ENCODE results near the gene UBE2Z.

UBE2Z gene

DNA sequence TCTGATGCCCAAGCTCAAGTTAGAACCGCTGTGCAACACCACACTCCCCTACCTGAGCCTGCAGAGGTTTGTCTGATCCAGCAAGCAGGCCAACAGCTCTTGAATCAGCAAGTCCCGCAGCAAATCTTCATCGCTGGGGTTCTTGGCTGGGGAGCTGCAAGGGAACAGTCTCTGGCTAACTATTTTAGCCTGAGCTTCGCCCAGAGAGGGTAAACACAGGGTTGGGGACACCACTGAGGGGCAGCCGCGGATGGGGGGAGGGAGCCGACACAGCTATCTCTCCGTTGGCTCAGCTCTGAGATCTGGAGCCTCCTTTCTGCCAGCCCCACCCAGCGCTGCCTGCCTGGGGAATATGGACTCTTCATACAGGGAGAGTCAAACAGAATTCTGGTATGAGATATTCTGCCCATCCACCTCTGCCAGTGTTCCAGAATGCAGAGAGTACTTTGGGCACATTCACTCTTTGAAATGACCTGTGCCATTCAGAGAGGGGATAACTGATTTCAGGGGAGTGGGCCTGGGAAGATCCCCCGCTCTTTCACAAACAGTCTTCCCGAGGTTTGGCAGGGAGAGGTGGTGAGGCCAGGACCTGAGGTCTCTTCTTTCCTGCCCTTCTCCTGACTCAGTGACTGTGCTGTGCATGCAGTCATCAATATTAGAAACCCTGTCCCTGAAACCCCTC, 52.8 kb downstream of the UBE2Z start:
- DNase-seq (ENCODE audit: low read depth) = no peak

DNA sequence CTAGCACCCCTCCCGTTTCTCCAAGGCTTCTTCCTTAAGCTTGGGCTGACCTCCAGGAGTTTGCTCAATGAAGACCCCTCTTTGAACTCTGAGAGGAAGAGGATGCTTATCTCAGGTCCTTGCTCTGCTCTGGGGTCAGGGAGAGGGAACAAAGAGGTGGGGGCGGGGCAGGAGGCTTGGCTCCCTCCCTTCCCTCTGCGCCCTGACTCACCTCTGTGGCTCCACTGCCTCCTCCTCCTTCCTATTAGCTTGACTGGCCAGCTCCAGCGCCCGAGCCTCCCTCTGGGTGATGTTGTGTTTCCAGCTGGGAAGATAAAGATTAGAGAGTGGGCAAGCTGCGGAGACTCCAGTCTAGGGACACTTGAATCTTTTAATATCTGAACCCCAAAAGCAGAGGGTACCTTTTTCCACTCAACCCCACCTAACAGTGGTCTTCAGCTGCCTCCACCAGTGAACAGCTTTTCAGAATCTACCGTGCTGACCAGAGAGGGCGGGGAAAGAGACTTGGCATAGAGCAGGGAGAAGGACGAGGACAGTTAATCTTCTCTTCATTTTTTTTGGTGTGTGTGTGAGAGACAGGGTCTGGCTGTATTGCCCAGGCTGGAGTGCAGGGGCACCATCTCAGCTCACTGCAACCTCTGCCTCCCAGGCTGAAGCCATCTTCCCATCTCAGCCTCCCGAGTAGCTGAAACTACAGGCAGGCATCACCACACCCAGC, 53.5 kb downstream of the UBE2Z start:
- no peak for DNase-seq (ENCODE audit: low read depth)

- DNase-seq (ENCODE audit: low read depth) = no peak
These were observed 62.0 kb downstream of the UBE2Z start for GRCh38 chr17:48970224-48970623.

DNA sequence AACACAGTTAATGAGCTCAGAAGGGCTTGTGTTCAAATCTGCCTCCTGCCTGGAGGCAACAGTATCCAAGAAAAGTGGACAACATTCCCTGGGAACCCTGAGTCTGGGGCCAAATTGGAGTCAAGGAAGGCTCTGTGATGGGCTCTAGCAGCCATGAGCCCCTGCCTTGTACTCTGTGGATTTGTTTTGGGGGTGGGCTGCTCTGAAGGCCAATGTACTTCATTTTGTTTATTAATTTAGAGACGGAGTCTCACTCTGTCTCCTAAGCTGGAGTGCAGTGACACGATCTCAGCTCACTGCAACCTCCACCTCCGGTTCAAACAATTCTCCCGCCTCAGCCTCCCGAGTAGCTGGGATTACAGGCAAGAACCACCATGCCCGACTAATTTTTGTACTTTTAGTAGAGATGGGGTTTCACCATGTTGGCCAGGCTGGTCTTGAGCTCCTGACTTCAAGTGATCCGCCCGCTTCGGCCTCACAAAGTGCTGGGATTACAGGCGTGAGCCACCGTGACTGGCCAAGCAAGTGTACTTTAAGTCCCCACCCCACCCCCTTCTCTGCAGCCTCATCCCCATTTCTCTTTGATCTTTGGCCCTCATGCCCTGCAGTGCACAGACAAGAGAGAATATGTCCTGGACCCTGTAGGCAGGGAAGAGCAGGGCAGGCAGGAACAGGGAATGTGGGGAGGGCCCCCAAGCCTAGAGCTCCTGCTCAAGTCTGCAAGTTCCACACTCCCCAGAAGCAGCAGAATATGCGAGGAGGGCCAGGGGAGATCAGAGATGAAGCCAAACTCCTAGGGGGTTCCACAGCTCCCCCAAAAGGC, 62.9 kb downstream of the UBE2Z start:
- no peak for DNase-seq (ENCODE audit: low read depth)

GRCh38 chr17:48972749-48973097, 64.5 kb downstream of the UBE2Z start:
- no peak for DNase-seq (ENCODE audit: low read depth)

DNA sequence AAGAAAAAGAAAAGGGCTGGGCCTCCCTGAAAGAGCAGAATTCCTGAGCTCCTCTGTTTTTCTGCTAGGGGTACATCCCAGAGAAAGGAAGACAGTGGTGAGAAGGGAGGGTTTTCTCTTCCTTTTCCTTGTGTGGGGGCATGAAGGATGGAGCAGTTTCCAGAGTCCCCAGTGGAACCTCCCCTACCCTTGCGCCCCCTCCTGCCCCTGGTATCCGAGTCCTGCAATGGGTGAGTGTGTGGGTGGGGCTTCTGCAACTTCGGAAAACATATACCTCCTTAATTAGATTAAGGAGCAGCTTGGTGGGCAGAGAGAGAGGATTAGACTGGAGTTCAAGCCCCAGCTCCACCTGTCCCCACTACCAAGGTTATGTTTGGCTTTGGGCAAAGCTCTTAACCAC, 65.6 kb downstream of the UBE2Z start:
- DNase-seq (ENCODE audit: low read depth) = no peak

All from T follicular helper cell (primary cell).